Mesenchymal stem cell (in vitro differentiated cells and primary cell): ENCODE measurements around the gene CEP68.

ENCODE experiments used
- DNase-seq: peaks from one replicate; pipeline ENCODE4 v3.0.0-alpha.2; 2013
- H2AFZ ChIP-seq: one replicate; pipeline ENCODE4 v1.6.1; 2013; ENCODE audit warnings: low read depth, mild to moderate bottlenecking, control low read depth, inconsistent platforms, low read length, moderate library complexity
- H2AK5ac ChIP-seq: 2 replicates; pipeline ENCODE4 v1.6.1; 2013; ENCODE audit warnings: low read length, moderate library complexity, mild to moderate bottlenecking, inconsistent platforms; ENCODE audit not compliant: severe bottlenecking
- H2BK120ac ChIP-seq: one replicate; pipeline ENCODE4 v1.6.1; 2013; ENCODE audit warnings: low read depth, mild to moderate bottlenecking, inconsistent platforms, low read length, moderate library complexity
- H2BK12ac ChIP-seq, 2 experiments: one replicate each; pipeline ENCODE4 v1.6.1; 2013; ENCODE audit warnings: inconsistent platforms in 2 of 2, low read length in 2 of 2, mild to moderate bottlenecking in 2 of 2, moderate library complexity in 2 of 2, control low read depth in 1 of 2
- H2BK15ac ChIP-seq: one replicate; pipeline ENCODE4 v1.6.1; 2013; ENCODE audit warnings: mild to moderate bottlenecking, low read depth, inconsistent platforms; ENCODE audit not compliant: poor library complexity, severe bottlenecking
- H2BK5ac ChIP-seq: 2 replicates; pipeline ENCODE4 v1.6.1; 2013; ENCODE audit warnings: low read depth, mild to moderate bottlenecking, low read length, control low read depth, inconsistent platforms; ENCODE audit not compliant: poor library complexity, severe bottlenecking
- H3K14ac ChIP-seq, 2 experiments: one replicate each; pipeline ENCODE4 v1.6.1; 2013; ENCODE audit warnings: inconsistent platforms in 2 of 2, low read length in 2 of 2, control low read depth in 1 of 2, mild to moderate bottlenecking in 1 of 2, moderate library complexity in 1 of 2
- H3K18ac ChIP-seq, 2 experiments: one replicate each; pipeline ENCODE4 v1.6.1; 2013; ENCODE audit warnings: inconsistent platforms in 2 of 2, low read length in 2 of 2, control low read depth in 1 of 2, low read depth in 1 of 2, mild to moderate bottlenecking in 1 of 2
- H3K23ac ChIP-seq, 2 experiments: one replicate each; pipeline ENCODE4 v1.6.1; 2013; ENCODE audit warnings: inconsistent platforms in 2 of 2, low read length in 2 of 2, mild to moderate bottlenecking in 2 of 2, moderate library complexity in 2 of 2, control low read depth in 1 of 2
- H3K27ac ChIP-seq: 2 replicates; pipeline ENCODE4 v1.5.1; 2013; ENCODE audit warnings: mild to moderate bottlenecking, moderate library complexity, low read length, control low read depth, inconsistent platforms; ENCODE audit not compliant: poor library complexity, severe bottlenecking
- H3K27me3 ChIP-seq, 2 experiments: 2 replicates each; pipeline versions ENCODE4 v1.6.1 to v1.7.0; 2013; ENCODE audit warnings: low read length in 2 of 2, mild to moderate bottlenecking in 2 of 2, moderate library complexity in 2 of 2, control low read depth in 1 of 2, inconsistent platforms in 1 of 2; ENCODE audit not compliant: control insufficient read depth in 1 of 2, insufficient read depth in 1 of 2
- H3K36me3 ChIP-seq, 2 experiments: 2 replicates each; pipeline versions ENCODE4 v1.6.1 to v1.7.0; 2013; ENCODE audit warnings: low read length in 2 of 2, control low read depth in 1 of 2, inconsistent platforms in 1 of 2, low read depth in 1 of 2, mild to moderate bottlenecking in 1 of 2; ENCODE audit not compliant: insufficient read depth in 2 of 2, control insufficient read depth in 1 of 2
- H3K4ac ChIP-seq, 2 experiments: one replicate each; pipeline ENCODE4 v1.6.1; 2013; ENCODE audit warnings: inconsistent platforms in 2 of 2, low read length in 2 of 2, mild to moderate bottlenecking in 2 of 2, moderate library complexity in 2 of 2, control low read depth in 1 of 2, low read depth in 1 of 2
- H3K4me1 ChIP-seq: 2 replicates; pipeline ENCODE4 v1.6.1; 2013; ENCODE audit warnings: low read depth, low read length, control low read depth; ENCODE audit not compliant: control insufficient read depth, insufficient read depth
- H3K4me2 ChIP-seq: 2 replicates; pipeline ENCODE4 v1.6.1; 2013; ENCODE audit warnings: low read length, mild to moderate bottlenecking, inconsistent platforms; ENCODE audit not compliant: poor library complexity, severe bottlenecking
- H3K4me3 ChIP-seq, 2 experiments: 2 replicates each; pipeline versions ENCODE4 v1.5.1 to v1.7.0; 2013; ENCODE audit warnings: low read length in 2 of 2, mild to moderate bottlenecking in 2 of 2, control low read depth in 1 of 2, low read depth in 1 of 2; ENCODE audit not compliant: insufficient read depth in 1 of 2
- H3K79me1 ChIP-seq: replicated peaks from 2 replicates; pipeline ENCODE4 v1.6.1; 2013; ENCODE audit warnings: mild to moderate bottlenecking, control low read depth, low read length, inconsistent platforms; ENCODE audit not compliant: poor library complexity, severe bottlenecking
- H3K9ac ChIP-seq: 2 replicates; pipeline ENCODE4 v1.7.0; 2013; ENCODE audit warnings: mild to moderate bottlenecking, low read length, moderate library complexity
- H3K9me3 ChIP-seq: 2 replicates; pipeline ENCODE4 v1.7.0; 2013; ENCODE audit warnings: mild to moderate bottlenecking, low read length; ENCODE audit not compliant: control insufficient read depth
- H4K8ac ChIP-seq: one replicate; pipeline ENCODE4 v1.6.1; 2013; ENCODE audit warnings: inconsistent platforms, mild to moderate bottlenecking, low read length, moderate library complexity
- H4K91ac ChIP-seq: one replicate; pipeline ENCODE4 v1.6.1; 2013; ENCODE audit warnings: mild to moderate bottlenecking, low read length, inconsistent platforms
- WGBS: methylation state at CpG from one replicate; pipeline ENCODE4 v1.1.7; 2013; ENCODE audit warnings: mixed read lengths; 5-methylcytosine and 5-hydroxymethylcytosine counted together

CEP68 gene

GRCh38 chr2:65016789-65017188 lies 39.4 kb upstream of the CEP68 start:
- H3K79me1 ChIP-seq = no peaks in the 10 kb centered on the region
- no peak overlapping the region for H3K4ac ChIP-seq
- H2BK12ac ChIP-seq = no peak overlapping the region
- H2BK5ac ChIP-seq = no peak overlapping the region
- no peaks in the 10 kb centered on the region for H3K27me3 ChIP-seq
- no peak overlapping the region for H3K27ac ChIP-seq
- WGBS = 93% methylated on average over 6 of the region's 6 CpGs
- H3K18ac ChIP-seq = no peak overlapping the region
- no peak for DNase-seq
- no peak overlapping the region for H3K9ac ChIP-seq
- H2BK15ac ChIP-seq = no peak overlapping the region
- H4K91ac ChIP-seq = no peak overlapping the region
- H2AK5ac ChIP-seq = no peak overlapping the region
- H3K4me3 ChIP-seq = no peak overlapping the region
- peaks cover 7% of the 10 kb centered on the region for H3K4me1 ChIP-seq
- H3K23ac ChIP-seq = no peak overlapping the region
- H2BK120ac ChIP-seq = no peak overlapping the region
- H3K4me2 ChIP-seq = no peak overlapping the region
- peaks cover 6 to 49% of the 10 kb centered on the region in 2 experiments for H3K36me3 ChIP-seq
- H3K14ac ChIP-seq = no peak overlapping the region
- H2AFZ ChIP-seq = no peak overlapping the region
- no peaks in the 10 kb centered on the region for H3K9me3 ChIP-seq
- no peak overlapping the region for H4K8ac ChIP-seq

GRCh38 chr2:65017335-65017734 lies 38.9 kb upstream of the CEP68 start:
- Histone ChIP-seq H3K4me3 (no peak overlapping the region), H3K18ac (no peak overlapping the region), H4K8ac (no peak overlapping the region), H2BK12ac (no peak overlapping the region), H3K4me1 (peaks cover 7% of the 10 kb centered on the region), H4K91ac (no peak overlapping the region), H3K36me3 (peaks cover 6 to 50% of the 10 kb centered on the region in 2 experiments), H2BK5ac (no peak overlapping the region), H2AK5ac (no peak overlapping the region), H3K9me3 (no peaks in the 10 kb centered on the region), H3K14ac (no peak overlapping the region), H2BK15ac (no peak overlapping the region), H3K79me1 (no peaks in the 10 kb centered on the region), H2BK120ac (no peak overlapping the region), H3K27ac (no peak overlapping the region), H2AFZ (no peak overlapping the region), H3K9ac (no peak overlapping the region), H3K4me2 (no peak overlapping the region), H3K4ac (no peak overlapping the region), H3K27me3 (no peaks in the 10 kb centered on the region), H3K23ac (no peak overlapping the region)
- no CpG with 5 or more reads among the region's 4 CpGs for WGBS
- DNase-seq = no peak

- Histone ChIP-seq H3K4me3 (no peak overlapping the region), H3K4ac (no peak overlapping the region), H2BK12ac (no peak overlapping the region), H3K9me3 (no peaks in the 10 kb centered on the region), H2AFZ (no peak overlapping the region), H3K23ac (no peak overlapping the region), H2AK5ac (no peak overlapping the region), H2BK5ac (no peak overlapping the region), H3K27ac (no peak overlapping the region), H2BK15ac (no peak overlapping the region), H2BK120ac (no peak overlapping the region), H4K91ac (no peak overlapping the region), H3K14ac (no peak overlapping the region), H3K9ac (no peak overlapping the region), H3K4me1 (peaks cover 7% of the 10 kb centered on the region), H3K27me3 (no peaks in the 10 kb centered on the region), H4K8ac (no peak overlapping the region), H3K79me1 (no peaks in the 10 kb centered on the region), H3K4me2 (no peak overlapping the region), H3K18ac (no peak overlapping the region), H3K36me3 (peaks cover 6 to 50% of the 10 kb centered on the region in 2 experiments)
- WGBS = 92% methylated on average over 15 of the region's 15 CpGs
- no peak for DNase-seq
Observed at GRCh38 chr2:65018141-65018582, 38.1 kb upstream of the CEP68 start.

GRCh38 chr2:65019010-65019409 lies 37.2 kb upstream of the CEP68 start:
- no peak overlapping the region for H3K4ac ChIP-seq
- H2BK15ac ChIP-seq = no peak overlapping the region
- H2BK12ac ChIP-seq = no peak overlapping the region
- no peak overlapping the region for H3K4me2 ChIP-seq
- no peak overlapping the region for H3K14ac ChIP-seq
- H3K9me3 ChIP-seq = no peaks in the 10 kb centered on the region
- no peak overlapping the region for H4K91ac ChIP-seq
- H3K9ac ChIP-seq = no peak overlapping the region
- DNase-seq = no peak
- H2AK5ac ChIP-seq = no peak overlapping the region
- no peak overlapping the region for H3K23ac ChIP-seq
- no peak overlapping the region for H3K18ac ChIP-seq
- 93% methylated on average over 1 of the region's 1 CpG for WGBS
- H3K4me1 ChIP-seq = peaks cover 11% of the 10 kb centered on the region
- no peak overlapping the region for H2BK5ac ChIP-seq
- H3K4me3 ChIP-seq = no peak overlapping the region
- H2BK120ac ChIP-seq = no peak overlapping the region
- H3K27ac ChIP-seq = no peak overlapping the region
- H3K36me3 ChIP-seq = peaks cover 6 to 50% of the 10 kb centered on the region in 2 experiments
- no peak overlapping the region for H2AFZ ChIP-seq
- no peaks in the 10 kb centered on the region for H3K79me1 ChIP-seq
- H4K8ac ChIP-seq = no peak overlapping the region
- no peaks in the 10 kb centered on the region for H3K27me3 ChIP-seq
